HG03520 (cell line): ENCODE data around the gene DHCR7.

Source experiments
- ATAC-seq: cut with Tn5 transposase; IDR thresholded peaks from one replicate; pipeline ENCODE4 v1.9.1; 2021; ENCODE audit warnings: mild to moderate bottlenecking, moderate library complexity; ENCODE audit not compliant: unreplicated experiment

The DHCR7 gene

DNA sequence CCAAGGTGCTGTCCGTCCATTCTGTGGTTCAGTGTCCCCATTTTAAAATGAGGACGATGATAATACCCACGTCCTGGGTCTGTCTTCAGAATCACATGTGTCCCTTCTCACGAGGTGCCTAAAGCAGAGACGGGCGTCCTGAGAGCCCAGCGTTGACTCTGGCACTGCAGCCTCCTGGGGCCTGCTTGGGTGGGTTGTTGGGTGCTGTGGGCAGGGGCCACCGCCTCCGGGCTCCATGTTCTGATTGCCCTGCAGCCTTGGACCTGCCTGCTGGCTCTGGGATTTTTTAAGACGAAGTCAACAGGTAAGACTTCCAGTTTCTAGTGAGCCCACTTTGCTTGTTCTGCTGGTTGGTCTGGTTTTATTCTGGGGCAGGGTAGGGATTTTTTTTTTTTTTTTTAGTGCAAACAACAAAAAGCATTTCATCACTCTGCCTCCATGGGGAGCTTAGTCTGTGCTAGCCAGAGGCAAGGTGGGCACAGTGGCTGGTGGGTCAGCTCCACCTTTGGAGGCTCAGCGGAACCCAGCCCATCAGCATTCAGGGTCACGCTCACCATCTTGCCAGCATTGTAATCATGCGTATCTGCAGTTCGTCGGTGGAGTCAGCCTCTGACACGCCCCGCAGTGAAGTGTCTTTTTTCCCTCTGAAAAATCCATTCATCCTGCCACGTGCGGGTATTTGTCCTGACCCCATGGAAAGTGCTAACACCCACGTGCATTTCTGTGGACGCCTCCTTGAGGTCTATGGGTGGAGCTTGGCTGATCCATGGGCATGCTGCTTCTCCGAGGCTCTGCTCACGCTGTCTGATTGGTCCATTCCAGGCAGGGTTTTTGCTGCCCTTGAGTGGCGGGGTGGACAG, 33.1 kb upstream of the DHCR7 start:
- no peak for ATAC-seq

DNA sequence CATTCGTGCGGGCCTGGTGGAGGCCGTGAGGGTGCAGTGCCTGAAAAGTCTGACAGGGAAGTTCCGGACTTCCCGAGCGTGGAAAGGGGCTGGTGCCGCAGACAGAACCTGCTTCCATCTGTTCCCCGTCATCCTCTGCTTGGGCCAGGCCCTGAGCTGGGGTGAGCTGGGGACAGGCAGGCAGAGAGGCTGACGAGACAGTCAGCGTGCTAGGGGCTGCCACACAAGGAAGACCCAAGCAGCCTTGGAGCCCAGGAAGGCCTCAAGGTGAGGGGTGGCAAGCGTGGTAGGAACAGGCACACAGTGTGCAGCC, 30.3 kb upstream of the DHCR7 start:
- ATAC-seq: no peak

DNA sequence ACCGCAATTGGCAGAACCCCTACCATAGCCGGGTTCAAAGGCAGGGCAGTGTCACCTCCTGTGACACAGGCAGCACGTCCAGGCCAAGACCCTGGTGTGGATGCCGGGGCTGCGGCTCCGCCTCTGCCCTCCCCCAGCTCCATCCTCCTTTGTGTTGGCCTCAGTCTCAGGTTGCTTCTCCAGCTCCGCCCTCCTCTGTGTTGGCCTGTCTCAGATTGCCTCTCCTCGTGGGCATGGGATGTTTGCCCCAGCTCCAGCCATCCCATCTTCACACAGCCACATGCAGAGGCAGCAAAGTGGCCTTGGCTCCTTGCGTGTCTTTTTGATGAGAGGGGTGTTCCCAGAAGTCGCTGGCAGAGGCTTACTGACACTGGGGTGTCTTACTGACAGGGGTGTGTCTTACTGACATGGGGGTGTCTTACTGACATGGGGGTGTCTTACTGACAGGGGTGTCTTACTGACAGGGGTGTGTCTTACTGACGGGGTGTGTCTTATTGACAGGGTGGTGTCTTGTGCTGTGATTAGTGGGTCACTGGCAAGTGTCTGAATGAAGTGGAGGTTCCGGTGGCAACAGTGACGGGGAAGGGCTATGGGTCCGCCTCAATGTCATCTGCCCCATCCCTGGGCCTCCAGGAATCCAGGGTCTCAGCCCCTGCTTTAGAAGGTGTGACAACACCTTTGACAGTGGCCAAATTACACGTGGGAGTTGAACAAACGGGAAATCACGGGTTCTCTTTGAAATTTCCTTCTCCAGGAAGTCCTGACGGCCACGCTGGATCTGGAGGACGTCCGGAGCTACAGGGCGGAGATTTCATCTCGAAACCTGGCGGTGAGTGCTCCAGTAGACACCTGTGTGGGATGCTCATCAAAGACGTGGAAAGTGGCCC, 29.7 kb upstream of the DHCR7 start:
- no peak for ATAC-seq

DNA sequence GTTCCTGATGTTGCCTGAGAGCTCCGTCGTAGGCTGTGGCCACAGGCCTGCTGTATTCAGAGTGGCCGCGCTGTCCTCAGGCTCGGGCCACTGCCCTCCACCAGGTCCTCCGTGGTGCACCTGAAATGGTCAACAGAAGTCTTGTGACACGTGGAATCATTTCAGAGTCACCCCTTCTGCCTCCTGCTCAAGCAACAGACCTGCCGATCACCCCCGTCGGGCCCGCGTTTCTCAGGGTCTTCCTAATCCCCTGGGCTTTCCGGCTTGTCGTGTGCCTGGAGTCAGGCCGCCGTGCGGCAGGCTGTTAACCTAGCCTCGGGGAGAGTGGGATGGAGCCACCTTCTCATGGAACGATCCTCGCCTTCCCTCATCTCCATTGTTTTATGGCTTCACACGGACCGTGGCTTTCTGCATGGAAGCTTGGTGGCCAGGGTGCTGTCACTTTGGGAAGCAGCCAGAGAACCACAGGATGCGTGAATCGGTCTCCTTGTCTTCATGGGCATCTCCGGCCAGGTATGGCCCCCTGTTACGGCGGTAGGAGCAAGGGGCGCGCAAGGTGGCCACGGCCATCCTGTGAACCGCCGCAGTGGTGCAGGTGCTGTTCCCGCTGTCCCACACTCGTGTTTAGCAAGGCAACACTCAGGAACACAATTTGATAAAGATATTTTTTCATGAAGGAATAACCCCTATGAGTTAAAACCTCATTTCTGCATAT, 28.9 kb upstream of the DHCR7 start:
- ATAC-seq: no peak

DNA sequence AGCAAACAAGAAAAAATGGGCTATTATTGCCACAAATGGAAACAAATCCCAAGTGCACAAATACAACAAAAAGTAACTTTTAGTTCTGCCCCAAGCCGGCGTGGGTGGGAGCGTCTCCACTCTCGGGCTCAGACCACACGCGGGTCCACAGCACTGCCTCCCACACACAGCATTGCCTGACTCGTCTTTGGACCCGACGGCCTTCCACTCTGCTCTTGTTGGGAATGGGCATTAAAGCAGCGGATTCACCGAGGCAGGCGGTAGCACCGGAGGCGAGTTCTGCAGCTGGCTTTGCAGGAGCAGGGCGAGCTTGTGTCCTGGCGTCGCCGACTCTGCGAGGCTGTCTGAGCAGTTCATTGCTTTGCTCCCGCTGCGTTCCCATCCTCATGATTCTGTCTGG, 27.8 kb upstream of the DHCR7 start:
- no peak for ATAC-seq

DNA sequence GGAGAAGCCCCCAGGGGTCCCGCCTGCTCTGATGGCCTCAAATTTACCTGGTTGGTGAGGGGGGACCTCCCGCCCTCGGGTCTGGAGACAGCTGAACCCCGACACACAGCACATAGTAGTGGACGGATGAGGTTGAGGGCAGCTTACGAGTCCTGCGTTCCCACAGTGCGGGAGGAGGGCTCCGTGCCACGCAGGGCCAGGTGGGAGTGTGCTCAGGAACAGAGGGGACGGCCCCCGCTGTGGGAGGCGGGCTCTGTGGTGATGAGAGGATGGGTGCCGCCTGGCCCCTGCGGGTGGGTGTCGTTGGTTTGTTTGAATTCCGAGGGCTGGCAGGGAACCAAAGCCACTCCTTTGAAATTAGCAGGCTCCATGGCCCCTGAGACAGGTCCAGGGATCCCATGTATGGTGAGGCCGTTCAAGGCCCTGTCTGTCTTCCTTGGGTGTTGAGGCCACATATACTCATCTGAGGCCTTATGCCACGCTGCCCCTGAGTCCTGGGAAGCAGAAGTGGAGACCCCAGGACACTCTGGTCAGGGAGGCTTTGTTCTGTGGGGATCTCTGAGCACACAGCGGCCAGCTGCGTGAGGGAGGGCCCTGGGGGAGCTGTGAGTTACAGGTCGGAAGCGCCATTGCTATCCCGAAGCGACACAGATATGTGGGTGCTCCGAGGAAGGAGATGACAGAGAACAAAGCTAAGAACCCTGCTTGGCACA, 26.7 kb upstream of the DHCR7 start:
- ATAC-seq: no peak

DNA sequence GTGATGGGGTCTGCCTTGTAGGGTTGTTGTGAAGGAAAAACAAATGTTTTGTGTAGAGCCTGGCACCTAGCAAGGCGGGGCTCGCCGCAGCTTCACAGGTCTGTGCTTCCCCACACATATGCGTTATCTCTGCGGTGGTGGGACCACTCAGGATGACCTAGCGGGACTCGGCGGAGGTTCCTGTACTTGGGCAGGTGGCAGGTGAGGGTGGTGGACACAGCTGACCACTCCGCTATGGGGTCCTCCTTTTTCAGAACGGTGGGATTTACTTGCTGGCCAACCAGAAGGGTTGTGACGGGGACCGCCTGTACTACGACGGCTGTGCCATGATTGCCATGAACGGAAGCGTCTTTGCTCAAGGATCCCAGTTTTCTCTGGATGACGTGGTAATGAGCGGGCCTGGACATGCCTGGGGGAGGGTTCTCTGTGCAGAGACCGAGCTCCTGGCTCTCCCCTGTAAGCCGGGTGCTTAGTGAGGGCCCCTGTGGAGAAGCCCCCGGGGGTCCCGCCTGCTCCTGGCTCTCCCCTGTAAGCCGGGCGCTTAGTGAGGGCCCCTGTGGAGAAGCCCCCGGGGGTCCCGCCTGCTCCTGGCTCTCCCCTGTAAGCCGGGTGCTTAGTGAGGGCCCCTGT, 26.1 kb upstream of the DHCR7 start:
- no peak for ATAC-seq

DNA sequence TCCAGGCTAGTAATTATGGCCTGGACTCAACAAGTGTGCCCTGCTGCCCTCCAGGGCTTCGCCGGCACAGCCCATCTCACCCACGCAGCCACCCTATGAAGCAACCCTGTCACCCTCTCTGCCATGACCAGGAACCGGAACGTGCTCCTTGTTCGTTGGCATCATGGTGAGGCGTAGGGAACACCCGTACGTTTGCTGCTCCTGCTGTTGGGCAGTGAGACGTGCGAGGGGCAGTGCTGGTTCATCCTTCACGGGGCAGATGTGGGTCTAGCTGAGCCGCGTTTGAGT, 25.5 kb upstream of the DHCR7 start:
- ATAC-seq: no peak

DNA sequence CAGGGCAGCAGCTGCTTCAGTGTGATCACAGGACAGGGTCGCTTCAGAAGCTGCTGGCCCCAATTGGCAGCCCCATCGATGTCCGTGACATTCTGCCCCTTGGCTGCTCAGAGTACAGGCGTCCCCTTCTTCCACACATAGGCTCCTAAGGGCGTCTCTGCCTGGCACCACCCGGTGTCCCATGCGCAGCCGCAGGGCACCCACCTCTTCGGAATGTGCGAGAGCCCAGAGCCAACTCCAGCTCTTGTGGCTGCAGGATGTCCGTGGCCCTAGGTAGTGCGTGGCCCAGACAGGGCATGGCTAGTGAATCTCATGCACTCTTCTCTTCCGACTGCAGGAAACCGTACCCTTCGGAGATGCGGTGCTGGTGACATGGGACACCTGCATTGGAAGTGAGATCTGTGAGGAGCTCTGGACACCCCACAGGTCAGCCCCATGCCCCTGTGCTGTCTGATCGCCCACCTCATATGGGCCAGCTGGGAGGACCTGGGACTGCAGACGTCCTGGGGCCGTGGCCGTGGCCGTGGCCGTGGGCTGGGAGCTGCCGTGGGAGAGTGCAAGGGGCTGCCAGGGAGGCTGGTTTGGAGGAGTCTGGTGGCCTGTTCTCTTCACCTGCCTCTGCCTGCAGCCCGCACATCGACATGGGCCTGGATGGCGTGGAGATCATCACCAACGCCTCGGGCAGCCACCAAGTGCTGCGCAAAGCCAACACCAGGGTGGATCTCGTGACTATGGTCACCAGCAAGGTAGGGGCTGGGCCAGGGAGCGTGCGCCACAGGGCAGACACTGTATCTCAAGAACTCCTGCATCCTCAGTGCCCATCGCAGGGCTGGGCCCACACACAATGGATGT, 25.0 kb upstream of the DHCR7 start:
- no peak for ATAC-seq

DNA sequence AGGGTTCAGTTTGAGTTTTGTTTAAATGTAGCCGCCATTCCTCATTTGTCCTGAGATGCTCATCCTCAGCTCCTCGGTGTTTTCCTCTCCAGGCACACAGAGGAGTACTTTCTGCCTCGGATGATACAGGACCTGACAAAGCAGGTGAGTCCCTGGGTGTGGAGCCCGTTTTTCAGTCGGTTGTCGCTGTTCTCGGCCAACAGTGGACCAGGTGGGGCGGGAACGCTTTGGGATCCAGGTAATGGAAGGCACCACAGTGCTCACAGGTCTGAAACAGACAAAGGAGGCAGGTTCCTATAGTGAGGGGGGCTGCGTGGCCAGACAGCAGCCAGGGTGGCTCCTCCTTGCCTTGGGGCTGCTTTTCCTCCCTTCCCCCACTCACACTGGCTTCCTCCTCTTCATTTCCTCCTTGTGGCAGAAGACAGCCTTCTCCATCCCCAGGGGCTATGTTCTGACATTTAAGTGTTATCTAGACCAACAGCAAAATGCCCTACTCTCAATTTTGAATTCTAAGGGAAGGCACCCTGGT, 24.2 kb upstream of the DHCR7 start:
- no peak for ATAC-seq

DNA sequence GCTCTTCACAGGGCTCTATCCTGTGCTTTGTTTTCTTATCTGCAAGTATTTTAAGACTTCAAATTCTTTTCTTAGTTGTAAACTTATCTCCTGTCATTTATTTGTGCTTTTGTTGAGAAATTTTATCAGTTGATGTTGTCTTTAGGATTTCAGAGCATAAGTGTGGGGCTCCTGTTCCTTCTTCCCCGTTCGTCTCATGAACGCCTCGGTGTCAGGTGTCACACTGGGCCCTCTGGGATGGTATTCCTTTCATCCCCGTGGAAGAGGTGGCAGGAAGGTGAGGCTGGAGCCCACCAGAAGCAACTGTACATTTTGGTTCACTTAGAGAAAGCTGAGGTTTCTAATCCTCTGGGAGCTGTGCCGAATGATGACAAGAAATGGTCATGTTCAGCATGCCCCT, 22.8 kb upstream of the DHCR7 start:
- ATAC-seq: no peak

DNA sequence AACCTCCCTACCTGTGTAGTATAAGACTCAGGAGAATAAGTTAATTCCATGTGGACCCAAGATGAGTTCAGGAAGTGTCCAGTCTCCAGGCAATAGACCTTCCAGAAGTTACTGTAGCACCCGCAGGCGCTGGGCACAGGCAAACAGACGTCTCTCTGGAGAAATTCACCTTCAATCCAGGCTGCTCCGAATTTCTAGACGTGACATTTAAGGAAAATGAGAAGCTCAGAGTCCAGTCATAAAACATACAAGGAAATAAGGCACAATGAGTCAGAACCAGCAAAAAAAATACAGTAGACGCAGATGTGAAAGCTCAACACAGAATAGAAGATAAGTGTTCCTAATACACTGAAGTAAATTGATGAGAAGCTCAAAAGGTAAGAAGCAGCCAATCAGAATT, 19.0 kb upstream of the DHCR7 start:
- no peak for ATAC-seq

DNA sequence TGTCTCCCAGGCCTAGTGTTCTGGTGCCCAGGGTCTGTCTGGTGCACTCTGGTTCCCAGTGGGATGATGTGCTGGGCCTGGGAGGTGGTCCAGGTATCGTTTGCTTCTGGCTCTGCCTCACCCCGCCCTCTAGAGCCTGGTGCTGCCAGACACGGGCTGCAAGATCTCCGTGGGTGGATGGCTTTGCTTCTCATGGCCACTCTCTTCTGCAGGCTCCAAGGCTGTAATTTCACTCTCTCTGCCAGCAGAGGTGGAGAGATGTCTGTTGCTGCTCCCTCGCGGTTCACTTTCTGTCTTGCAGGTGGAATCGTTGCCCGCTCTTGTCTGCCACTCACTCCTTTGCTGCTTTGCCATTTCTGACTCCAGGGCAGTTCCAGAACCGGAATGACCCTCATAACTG, 18.2 kb upstream of the DHCR7 start:
- ATAC-seq: no peak

DNA sequence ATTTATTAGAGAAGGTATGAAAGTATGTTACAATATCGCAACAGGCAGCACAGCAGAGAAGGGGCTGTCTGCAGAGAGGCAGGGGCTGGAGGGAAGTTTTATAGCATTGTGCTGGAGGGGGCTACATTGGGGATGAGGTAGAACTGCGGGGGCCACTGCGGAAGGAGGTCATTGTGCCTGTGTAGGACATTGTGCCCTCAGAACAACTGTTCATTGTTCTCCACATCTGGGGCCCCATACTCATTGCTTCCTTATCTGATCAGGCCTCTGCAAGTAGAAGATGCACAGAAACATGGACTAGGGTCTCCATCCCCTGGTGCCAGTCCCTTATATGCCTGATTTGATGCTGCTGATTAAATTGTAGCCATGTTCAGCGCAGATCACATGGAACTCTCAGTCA, 16.9 kb upstream of the DHCR7 start:
- ATAC-seq: no peak

DNA sequence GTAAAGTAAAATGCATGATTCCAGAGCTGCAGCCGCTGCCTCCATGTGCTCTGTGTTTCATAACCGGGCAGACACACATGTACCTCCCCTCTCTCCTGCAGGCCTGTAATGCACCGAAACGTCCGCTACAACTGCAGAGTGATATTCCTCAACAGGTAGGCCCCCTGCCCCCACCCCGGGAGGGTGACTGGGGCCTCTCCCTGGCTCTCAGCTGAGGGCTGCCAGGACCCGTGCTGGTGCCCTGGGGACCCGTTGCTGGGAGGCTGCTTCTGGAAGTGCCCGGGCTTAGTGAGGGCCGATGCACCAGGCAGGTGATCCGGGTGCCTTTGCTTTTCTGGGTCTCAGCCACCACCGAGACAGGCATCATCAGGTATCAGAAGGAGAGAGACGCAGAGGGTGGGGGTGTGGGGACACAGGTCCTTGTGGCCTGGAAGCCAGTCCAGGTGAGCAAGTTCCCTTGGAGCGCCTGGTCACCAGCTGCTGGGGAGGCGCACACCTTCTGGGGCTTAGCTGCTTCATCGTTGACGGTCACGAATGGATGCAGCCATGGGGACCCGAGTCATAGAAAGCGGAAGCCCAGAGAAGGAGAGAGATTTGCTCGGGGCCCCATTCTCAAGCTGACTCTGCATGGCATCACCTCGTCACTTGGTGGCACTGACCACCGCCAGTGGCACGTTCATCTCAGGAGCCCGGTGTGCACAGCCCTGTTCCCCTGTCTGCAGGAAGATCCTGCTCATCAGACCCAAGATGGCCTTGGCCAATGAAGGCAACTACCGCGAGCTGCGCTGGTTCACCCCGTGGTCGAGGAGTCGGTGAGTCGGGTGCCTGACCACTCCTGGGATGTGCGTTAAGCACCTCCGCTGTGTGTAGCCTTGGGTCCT, 15.4 kb upstream of the DHCR7 start:
- ATAC-seq: no peak

DNA sequence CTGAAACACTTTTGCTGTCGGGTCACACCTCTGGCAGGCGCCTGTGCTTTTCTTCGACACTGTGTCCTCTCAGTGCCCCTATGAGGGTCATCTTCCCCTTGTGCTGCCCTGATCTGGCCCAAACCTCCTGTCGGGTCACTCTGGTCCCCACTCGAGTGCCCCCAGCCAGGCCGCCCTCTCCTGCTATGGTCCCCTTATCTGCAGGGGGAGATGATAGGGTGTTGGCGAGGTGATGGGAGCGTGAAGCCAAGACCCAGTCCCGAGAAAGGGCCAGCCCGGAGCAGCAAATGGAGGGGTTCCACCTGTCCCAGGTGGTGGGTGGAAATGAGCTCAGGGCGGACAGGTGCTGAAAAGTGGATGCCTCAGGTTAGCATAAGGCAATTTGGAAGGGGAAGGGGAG, 14.5 kb upstream of the DHCR7 start:
- no peak for ATAC-seq

DNA sequence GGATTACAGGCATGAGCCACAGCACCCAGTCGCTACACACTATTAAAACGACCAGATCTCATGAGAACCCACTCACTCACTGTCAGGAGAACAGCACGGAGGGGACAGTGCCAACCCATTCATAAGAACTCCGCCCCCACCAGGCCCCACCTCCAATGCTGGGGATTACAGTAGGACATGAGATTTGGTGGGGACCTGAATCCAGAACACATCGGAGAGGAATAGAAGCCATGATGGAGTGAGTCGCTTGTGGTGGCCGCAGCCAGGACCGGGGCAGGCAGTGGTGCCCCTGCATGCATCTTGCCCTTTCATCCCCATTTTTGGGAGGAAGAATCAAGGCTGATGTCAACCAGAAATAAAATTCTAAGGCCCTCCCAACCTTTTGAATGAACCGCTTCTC, 13.5 kb upstream of the DHCR7 start:
- no peak for ATAC-seq

DNA sequence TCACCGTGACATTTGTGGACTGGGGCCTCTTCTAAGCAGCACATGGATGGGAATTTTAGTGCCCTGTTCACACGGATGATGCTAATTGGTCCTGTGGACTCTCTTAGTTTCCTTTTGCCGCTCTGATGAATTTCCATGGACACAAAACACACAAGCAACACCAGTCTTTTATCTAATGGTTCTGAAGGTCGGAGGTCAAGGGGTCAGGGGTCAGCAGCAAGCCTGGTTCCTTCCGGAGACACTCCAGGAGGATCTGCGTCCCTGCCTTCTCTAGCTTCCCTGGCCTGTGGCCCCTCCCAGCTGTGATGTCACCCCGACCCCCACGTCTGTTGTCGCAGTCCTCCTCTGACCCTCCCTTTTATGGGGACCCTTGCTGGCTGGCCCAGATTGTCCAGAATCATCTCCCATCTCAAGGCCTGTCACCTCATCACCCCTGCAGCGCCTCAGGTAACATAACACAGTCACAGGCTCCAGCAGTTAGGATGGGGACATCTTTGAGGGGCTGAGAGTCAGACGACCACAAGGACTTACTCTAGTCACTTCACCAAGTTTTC, 11.7 kb upstream of the DHCR7 start:
- no peak for ATAC-seq
